ENCODE measurements around the gene ACSL1. TPM values are rescaled to one million over a fixed set of nuclear protein-coding genes. Genes with fewer than 3 reads are reported as not detected.

ACSL1 gene
- total RNA-seq, 1 experiment from 2014 or later, result 12.5 TPM

GRCh38 chr4:184814686-184815045, 11.1 kb downstream of the ACSL1 start:
- ChIA-PET POLR2A (interaction anchor here (1.4 kb wide), 1 partner anchor 22 kb away, joined by 3 read pairs; no protein-coding TSS in a partner anchor), CTCF (no interaction called here), RAD21 (ENCODE audit: low non-redundant PET in 1 of 2, low total read pairs in 2 of 2, uncharacterized antibody in 2 of 2, unreplicated experiment in 2 of 2) (no interaction called here)
- TF ChIP-seq CBX3 (IDR thresholded peaks at IDR 0.05; ENCODE audit: low read depth) (no peak), EZH2 (IDR thresholded peaks at IDR 0.05) (no peak), YY1 (IDR thresholded peaks at IDR 0.05; ENCODE audit: extremely low read depth, insufficient replicate concordance, low read depth, low read length) (no peak), SIN3A (IDR thresholded peaks at IDR 0.05; ENCODE audit: low read depth) (no peak), SP1 (IDR thresholded peaks at IDR 0.05; ENCODE audit: low read depth) (no peak), TCF7L2 (IDR thresholded peaks at IDR 0.05; ENCODE audit: borderline replicate concordance, extremely low read depth, insufficient read depth, insufficient read length) (no peak), RAD21 (IDR thresholded peaks at IDR 0.05; ENCODE audit: low read depth) (no peak), ZNF274 (IDR thresholded peaks at IDR 0.05; ENCODE audit: low read depth, low read length) (no peak), ZBTB33 (IDR thresholded peaks at IDR 0.05; ENCODE audit: extremely low read depth, insufficient replicate concordance, low read length) (no peak), JUND (IDR thresholded peaks at IDR 0.05) (no peak), POLR2A (IDR thresholded peaks at IDR 0.05; ENCODE audit: borderline replicate concordance, extremely low read depth, insufficient read depth, insufficient read length) (no peak), POLR2AphosphoS5 (IDR thresholded peaks at IDR 0.05; ENCODE audit: low read depth, low read length) (no peak)
- TF ChIP-seq, protein P1, sequence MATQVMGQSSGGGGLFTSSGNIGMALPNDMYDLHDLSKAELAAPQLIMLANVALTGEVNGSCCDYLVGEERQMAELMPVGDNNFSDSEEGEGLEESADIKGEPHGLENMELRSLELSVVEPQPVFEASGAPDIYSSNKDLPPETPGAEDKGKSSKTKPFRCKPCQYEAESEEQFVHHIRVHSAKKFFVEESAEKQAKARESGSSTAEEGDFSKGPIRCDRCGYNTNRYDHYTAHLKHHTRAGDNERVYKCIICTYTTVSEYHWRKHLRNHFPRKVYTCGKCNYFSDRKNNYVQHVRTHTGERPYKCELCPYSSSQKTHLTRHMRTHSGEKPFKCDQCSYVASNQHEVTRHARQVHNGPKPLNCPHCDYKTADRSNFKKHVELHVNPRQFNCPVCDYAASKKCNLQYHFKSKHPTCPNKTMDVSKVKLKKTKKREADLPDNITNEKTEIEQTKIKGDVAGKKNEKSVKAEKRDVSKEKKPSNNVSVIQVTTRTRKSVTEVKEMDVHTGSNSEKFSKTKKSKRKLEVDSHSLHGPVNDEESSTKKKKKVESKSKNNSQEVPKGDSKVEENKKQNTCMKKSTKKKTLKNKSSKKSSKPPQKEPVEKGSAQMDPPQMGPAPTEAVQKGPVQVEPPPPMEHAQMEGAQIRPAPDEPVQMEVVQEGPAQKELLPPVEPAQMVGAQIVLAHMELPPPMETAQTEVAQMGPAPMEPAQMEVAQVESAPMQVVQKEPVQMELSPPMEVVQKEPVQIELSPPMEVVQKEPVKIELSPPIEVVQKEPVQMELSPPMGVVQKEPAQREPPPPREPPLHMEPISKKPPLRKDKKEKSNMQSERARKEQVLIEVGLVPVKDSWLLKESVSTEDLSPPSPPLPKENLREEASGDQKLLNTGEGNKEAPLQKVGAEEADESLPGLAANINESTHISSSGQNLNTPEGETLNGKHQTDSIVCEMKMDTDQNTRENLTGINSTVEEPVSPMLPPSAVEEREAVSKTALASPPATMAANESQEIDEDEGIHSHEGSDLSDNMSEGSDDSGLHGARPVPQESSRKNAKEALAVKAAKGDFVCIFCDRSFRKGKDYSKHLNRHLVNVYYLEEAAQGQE (IDR thresholded peaks at IDR 0.05; ENCODE audit: low read depth), result no peak
- TF ChIP-seq, protein P2, sequence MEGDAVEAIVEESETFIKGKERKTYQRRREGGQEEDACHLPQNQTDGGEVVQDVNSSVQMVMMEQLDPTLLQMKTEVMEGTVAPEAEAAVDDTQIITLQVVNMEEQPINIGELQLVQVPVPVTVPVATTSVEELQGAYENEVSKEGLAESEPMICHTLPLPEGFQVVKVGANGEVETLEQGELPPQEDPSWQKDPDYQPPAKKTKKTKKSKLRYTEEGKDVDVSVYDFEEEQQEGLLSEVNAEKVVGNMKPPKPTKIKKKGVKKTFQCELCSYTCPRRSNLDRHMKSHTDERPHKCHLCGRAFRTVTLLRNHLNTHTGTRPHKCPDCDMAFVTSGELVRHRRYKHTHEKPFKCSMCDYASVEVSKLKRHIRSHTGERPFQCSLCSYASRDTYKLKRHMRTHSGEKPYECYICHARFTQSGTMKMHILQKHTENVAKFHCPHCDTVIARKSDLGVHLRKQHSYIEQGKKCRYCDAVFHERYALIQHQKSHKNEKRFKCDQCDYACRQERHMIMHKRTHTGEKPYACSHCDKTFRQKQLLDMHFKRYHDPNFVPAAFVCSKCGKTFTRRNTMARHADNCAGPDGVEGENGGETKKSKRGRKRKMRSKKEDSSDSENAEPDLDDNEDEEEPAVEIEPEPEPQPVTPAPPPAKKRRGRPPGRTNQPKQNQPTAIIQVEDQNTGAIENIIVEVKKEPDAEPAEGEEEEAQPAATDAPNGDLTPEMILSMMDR (IDR thresholded peaks at IDR 0.05 in 2 of 3, conservative IDR thresholded peaks at IDR 0.05 in 1 of 3; ENCODE audit: borderline replicate concordance in 1 of 3, insufficient read depth in 1 of 3, low read depth in 2 of 3, low read length in 2 of 3), result no peak
- TF ChIP-seq, protein P3, sequence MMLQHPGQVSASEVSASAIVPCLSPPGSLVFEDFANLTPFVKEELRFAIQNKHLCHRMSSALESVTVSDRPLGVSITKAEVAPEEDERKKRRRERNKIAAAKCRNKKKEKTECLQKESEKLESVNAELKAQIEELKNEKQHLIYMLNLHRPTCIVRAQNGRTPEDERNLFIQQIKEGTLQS (IDR thresholded peaks at IDR 0.05), result no peak
- H3K27me3 ChIP-seq (ENCODE audit: insufficient read depth, low read length), result no peaks in the 10 kb centered on the region
- H3K4me2 ChIP-seq (ENCODE audit: low read length), result peak overlapping the region; percentile 74
- no peaks in the 10 kb centered on the region for H3K36me3 ChIP-seq (ENCODE audit: control insufficient read depth in 1 of 2, insufficient read depth in 2 of 2, low read length in 2 of 2)
- H4K20me1 ChIP-seq (ENCODE audit: insufficient read depth), result no peaks in the 10 kb centered on the region
- DNase-seq (ENCODE audit: low read depth, low spot score) (no peak), ATAC-seq (peak; percentile 34)
- intact Hi-C loops (cut with micrococcal nuclease), result no loop called here
- H3K27ac ChIP-seq (ENCODE audit: low read depth, low read length), result peak overlapping the region; percentile 17; the same call in 1 of the 2 replicates
- no peaks in the 10 kb centered on the region for H3K9me2 ChIP-seq (ENCODE audit: insufficient read depth)
- H3K4me3 ChIP-seq (replicated peaks in 1 of 2; ENCODE audit: low read depth in 1 of 2, low read length in 2 of 2), result peak overlapping the region; percentile 9 to 41; a peak in 3 of 4 replicates
- H3K79me2 ChIP-seq (ENCODE audit: insufficient read depth, low read length), result 0 out of 2 replicates have a peak, but pooled peaks cover 8% of the 10 kb centered on the region
- peak overlapping the region; percentile 8 for H2AFZ ChIP-seq (ENCODE audit: low read depth, low read length, poor library complexity, severe bottlenecking)
- peak overlapping the region; percentile 7; the same call in 1 of the 2 replicates for H3K9ac ChIP-seq (ENCODE audit: low read length)
- no TSS peak for BruUV-seq (replicated peaks)
- no peaks in the 10 kb centered on the region for H3K9me3 ChIP-seq (ENCODE audit: control insufficient read depth in 1 of 2, insufficient read depth in 1 of 2, low read depth in 1 of 2, low read length in 2 of 2)
- peaks cover 19 to 21% of the 10 kb centered on the region in 2 experiments for H3K4me1 ChIP-seq (ENCODE audit: control insufficient read depth in 1 of 2, insufficient read depth in 2 of 2, low read length in 2 of 2)
